Heart left ventricle (tissue), 16 donors: ENCODE measurements around the gene CASP1. TPM values are rescaled to one million over a fixed set of nuclear protein-coding genes. Genes with fewer than 3 reads are reported as not detected.
"Not testable (repeated sequence)": the region's sequence is repeated elsewhere in the genome, so short reads cannot be mapped to it uniquely, and the experiment has no call there.

ENCODE experiments used
- ATAC-seq, 4 donors: fragments of 200-7000 bp; cut with Tn5 transposase; one replicate each; pipeline ENCODE4 v1.9.1; 2020 to 2022; ENCODE audit warnings: moderate library complexity in 4 of 4, mild to moderate bottlenecking in 3 of 4, moderate number of reproducible peaks in 1 of 4
- DNase-seq, 5 donors: peaks; one replicate each; pipeline ENCODE4 v3.0.0-alpha.2; 2020
- H3K27ac ChIP-seq, 12 donors: fragments of 200-600 bp; sonication (generic) in 4 of 12; one replicate each; pipeline versions ENCODE4 v1.5.0 to v1.8.0; 2016 to 2022; ENCODE audit warnings: mild to moderate bottlenecking in 2 of 12
- H3K27me3 ChIP-seq, 9 donors: fragments of 200-600 bp; sonication (generic) in 2 of 9; one replicate each; pipeline versions ENCODE4 v1.5.1 to v1.8.0; 2016 to 2022; ENCODE audit warnings: mild to moderate bottlenecking in 3 of 9
- H3K36me3 ChIP-seq, 9 donors: fragments of 200-600 bp; sonication (generic) in 2 of 9; one replicate each; pipeline versions ENCODE4 v1.5.0 to v1.8.0; 2018 to 2022; ENCODE audit warnings: mild to moderate bottlenecking in 2 of 9
- H3K4me1 ChIP-seq, 12 donors: fragments of 200-600 bp; sonication (generic) in 4 of 12; one replicate each; pipeline versions ENCODE4 v1.5.0 to v1.8.0; 2016 to 2022; ENCODE audit warnings: mild to moderate bottlenecking in 3 of 12
- H3K4me3 ChIP-seq, 12 donors: fragments of 200-600 bp; sonication (generic) in 4 of 12; one replicate each; pipeline versions ENCODE4 v1.5.0 to v1.8.0; 2017 to 2022; ENCODE audit warnings: mild to moderate bottlenecking in 9 of 12, moderate library complexity in 4 of 12
- H3K9me3 ChIP-seq, 12 donors: fragments of 200-600 bp; sonication (generic) in 4 of 12; one replicate each; pipeline versions ENCODE4 v1.5.0 to v1.8.0; 2016 to 2022; ENCODE audit warnings: mild to moderate bottlenecking in 1 of 12
- CTCF ChIP-seq, 12 donors: fragments of 200-600 bp; sonication (generic) in 4 of 12; IDR thresholded peaks; one replicate each; pipeline versions ENCODE4 v1.5.0 to v1.8.0; 2018 to 2022; ENCODE audit warnings: antibody characterized with exemption in 12 of 12, mild to moderate bottlenecking in 5 of 12
- POLR2A ChIP-seq, 2 donors: fragments of 450-650 bp; IDR thresholded peaks; one replicate each; pipeline ENCODE4 v1.6.1; 2017; ENCODE audit warnings: antibody characterized with exemption in 2 of 2, mild to moderate bottlenecking in 2 of 2, moderate library complexity in 2 of 2
- WGBS, 4 donors: extraction: QIAGEN DNeasy Blood & Tissue Kit in 2 of 4; methylation state at CpG; one replicate each; pipeline versions ENCODE4 v1.1.5 to v1.1.7; 2013 to 2018; 5-methylcytosine and 5-hydroxymethylcytosine counted together
- intact Hi-C, 10 donors: fragments of 100-400 bp; cut with DNase I; formaldehyde crosslinking; loops; one replicate each; pipeline versions ENCODE4 v1.11.1 to v1.14.2; 2022
- long read RNA-seq, 3 donors: library from polyadenylated mRNA; unstranded; transcript quantifications; one replicate each; pipeline ENCODE4 v2.0.0, GENCODE V29; 2020 to 2021
- polyA plus RNA-seq, 2 donors: library from polyadenylated mRNA; stranded (reverse); fragments of 200-250 nt; gene quantifications; one replicate each; pipeline ENCODE4 v1.2.3, GENCODE V29; 2013
- total RNA-seq, 9 donors: library from RNA; depleted of rRNA in 2 of 9; stranded (reverse); fragments of >200 nt in 2 of 9; fragmentation: NEBNext Ultra II Directional in 3 of 9; extraction: Animal tissue kit (Norgen Biotek cat#: 25700) in 3 of 9; gene quantifications; one replicate each; pipeline versions ENCODE4 v1.1.0 to v1.2.4, GENCODE V29; 2016 to 2023
- donor health status: ischemic (EF 13 %, LVEDD 7.1; RV severe dilation, severe dysfunction).
- donor health status: healthy with polysubstance abuse.
- donor health status: DM: no; HTN: yes; CAD: no.
- donor health status: DM: no; HTN: no; CAD: no.
- donor health status: ischemic (EF 25% LVEDD 6.9; RV normal size, moderate dysfunction).
- donor health status: ischemic (EF 25% LVEDD 5.7; RV mildly dilated, moderate dysfunction).
- donor health status: healthy.
- donor health status: DM: yes; HTN: yes; CAD: no.
- donor health status: ischemic (EF 35%, LVEDD 5.7; RV mildly dilated, moderate dysfunction).
- donor health status: nonischemic (EF 11% LVEDD 7.7; RV severe dilation, severe dysfunction).
- donor health status: DM: yes; HTN: yes; CAD: no.
- donor health status: PGD.
- donor health status: ischemic (EF 29% LVEDD 5.4; RV normal size, mild dysfunction).
- donor health status: nonischemic (EF 23%, LVEDD 6.1; RV moderate dilation, normal function).

Gene CASP1
- total RNA-seq (10 to 100 TPM in 2 of 9 donors, 1 to 10 TPM in 7; 2.8 to 68.4 (median 7.8) TPM), polyA plus RNA-seq (1 to 10 TPM; 4.8 to 8.6 TPM)
- long read RNA-seq, donor 1, partial matches to known transcripts = 1 of 5 reads
- long read RNA-seq, donor 1, other reads (novel, unspliced or antisense) = 2 of 5 reads
- long read RNA-seq, donor 2, partial matches to known transcripts = 0 of 9 reads
- long read RNA-seq, donor 2, other reads (novel, unspliced or antisense) = 5 of 9 reads
- long read RNA-seq, donor 3, partial matches to known transcripts = 1 of 5 reads
- long read RNA-seq, donor 3, other reads (novel, unspliced or antisense) = 1 of 5 reads

GRCh38 chr11:105034813-105035620, at the start of gene CASP1:
Gene CASP1 (minus strand): TSS chr11:105035144. CDS start chr11:105035113, 31 bp downstream.
- WGBS, 4 donors = 42 to 49% (median 46%) methylated on average over 3 of the region's 3 CpGs
- ATAC-seq (peak; percentile 64 to 90 (median 88)), DNase-seq (peak in 3 of 5 donors; percentile 36 to 54 (median 42))
- intact Hi-C loops = loop anchor here in 2 of 10 donors (10.0 kb wide), 1 partner anchor 70 kb away; the partner anchor contains the start of gene CASP4 (in 2 of the 2)
- Histone ChIP-seq H3K27me3 (no peaks in the 10 kb centered on the region), H3K9me3 (no peaks in the 10 kb centered on the region), H3K4me1 (peaks cover 0 to 63% (median 3%) of the 10 kb centered on the region in 12 donors), H3K4me3 (peak within 1 kb of the TSS; percentile 12 to 66 (median 52)), H3K27ac (peak within 1 kb of the TSS; percentile 52 to 96 (median 68)), H3K36me3 (peaks cover 0 to 20% (median 12%) of the 10 kb centered on the region in 9 donors)
- peak in 1 of 2 donors; percentile 31 for TF ChIP-seq POLR2A (IDR thresholded peaks at IDR 0.05)
- TF ChIP-seq CTCF (IDR thresholded peaks at IDR 0.05) = no peak

DNA sequence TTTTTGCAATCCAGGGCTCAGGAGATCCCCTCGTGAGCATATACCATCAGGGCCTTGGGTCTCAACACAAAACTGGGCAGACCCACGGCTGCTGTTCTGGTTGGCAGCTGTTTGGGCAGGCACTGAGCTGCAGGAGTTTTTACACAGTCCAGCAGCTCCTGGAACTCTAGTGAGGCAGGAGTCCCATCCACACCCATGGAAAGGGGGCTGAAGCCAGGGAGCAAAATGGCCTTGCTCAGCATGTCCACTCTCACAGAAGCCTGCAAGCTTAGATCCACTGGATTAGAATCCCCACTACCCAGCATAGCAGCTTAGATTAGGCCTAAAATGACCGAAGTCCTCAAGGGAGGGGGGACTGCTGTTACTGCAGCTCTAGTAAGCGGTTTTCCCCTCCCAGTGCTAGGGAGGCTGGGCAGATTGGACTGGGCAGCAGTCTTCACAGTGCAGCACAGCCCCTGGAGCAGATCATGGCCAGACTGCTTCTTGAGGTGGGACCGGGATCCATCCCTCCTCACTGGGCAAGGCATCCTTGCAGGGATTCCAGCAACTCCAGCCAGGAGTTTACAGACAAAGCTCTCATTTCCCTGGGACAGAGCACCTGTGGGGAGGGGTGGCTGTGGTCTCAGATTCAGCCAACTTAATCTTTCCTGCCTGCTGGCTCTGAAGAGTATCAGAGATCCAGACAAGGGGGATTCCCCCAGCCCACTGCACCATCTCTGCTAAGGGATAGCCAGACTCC, 46.6 kb upstream of the CASP1 start:
- Histone ChIP-seq H3K36me3 (no peaks in the 10 kb centered on the region), H3K9me3 (peaks cover 0 to 4% (median 0%) of the 10 kb centered on the region in 12 donors), H3K4me1 (peaks cover 0 to 15% (median 0%) of the 10 kb centered on the region in 12 donors), H3K4me3 (no peak overlapping the region), H3K27me3 (no peaks in the 10 kb centered on the region), H3K27ac (peak overlapping the region in 1 of 12 donors; percentile 72)
- intact Hi-C loops = no loop called here
- WGBS, 4 donors = 75 to 93% (median 88%) methylated on average over 2 to 5 of the region's 5 CpGs
- no peak for ATAC-seq
- TF ChIP-seq POLR2A (IDR thresholded peaks at IDR 0.05) = no peak
- TF ChIP-seq CTCF (IDR thresholded peaks at IDR 0.05) = no peak
- DNase-seq = no peak

GRCh38 chr11:105080171-105080906, 45.4 kb upstream of the CASP1 start:
- H3K9me3 ChIP-seq, H3K27me3 ChIP-seq, DNase-seq, H3K36me3 ChIP-seq, intact Hi-C loops: not testable (repeated sequence)
- ATAC-seq = peak in 2 of 4 donors; percentile 39 to 86
- 37 to 48% (median 45%) methylated on average over 6 of the region's 6 CpGs for WGBS, 4 donors
- peak overlapping the region in 7 of 12 donors; percentile 12 to 72 (median 30) for H3K27ac ChIP-seq
- H3K4me1 ChIP-seq = peaks cover 0 to 15% (median 0%) of the 10 kb centered on the region in 12 donors
- peak overlapping the region in 3 of 12 donors; percentile 10 to 20 (median 11) for H3K4me3 ChIP-seq

- no peaks in the 10 kb centered on the region for H3K27me3 ChIP-seq
- ATAC-seq (no peak), DNase-seq (no peak)
- H3K4me1 ChIP-seq = peaks cover 0 to 15% (median 0%) of the 10 kb centered on the region in 12 donors
- no peaks in the 10 kb centered on the region for H3K36me3 ChIP-seq
- WGBS, 4 donors = 97 to 98% (median 98%) methylated on average over 3 of the region's 3 CpGs
- H3K4me3 ChIP-seq = no peak overlapping the region
- peaks cover 0 to under 1% (median 0%) of the 10 kb centered on the region in 12 donors for H3K9me3 ChIP-seq
- no peak for TF ChIP-seq POLR2A (IDR thresholded peaks at IDR 0.05)
- TF ChIP-seq CTCF (IDR thresholded peaks at IDR 0.05) = no peak
- intact Hi-C loops = no loop called here
- H3K27ac ChIP-seq = no peak overlapping the region
Observed at GRCh38 chr11:105078283-105078682, 43.3 kb upstream of the CASP1 start.

DNA sequence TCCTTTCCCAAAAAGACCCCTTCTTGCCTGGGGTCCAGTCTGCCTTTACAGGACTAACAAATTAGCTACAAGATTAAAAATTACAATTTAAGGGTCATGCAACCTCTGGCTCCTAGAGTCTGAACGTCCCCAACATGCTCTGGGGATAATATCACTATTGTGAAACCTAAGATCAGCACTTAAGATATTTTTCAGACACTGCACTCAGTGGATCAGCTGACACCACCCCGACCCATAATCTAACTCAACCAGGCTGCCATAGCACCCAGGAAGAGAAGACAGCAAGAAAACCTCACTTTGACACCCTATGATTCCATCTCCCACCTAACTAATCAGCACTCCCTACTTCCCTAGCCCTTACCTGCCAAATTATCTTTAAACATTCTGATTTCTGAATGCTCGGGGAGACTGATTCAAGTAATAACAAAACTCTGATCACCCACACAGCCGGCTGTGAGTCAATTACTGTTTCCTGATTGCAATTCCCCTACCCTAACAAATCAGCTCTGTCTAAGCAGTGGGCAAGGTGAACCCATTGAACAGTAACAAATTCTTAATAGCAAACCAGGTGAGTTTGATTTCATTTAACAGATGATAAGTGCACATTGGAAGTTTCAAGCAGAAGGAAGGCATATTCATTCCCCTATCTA, 42.3 kb upstream of the CASP1 start:
- H3K4me3 ChIP-seq, H3K36me3 ChIP-seq, H3K27ac ChIP-seq, ATAC-seq, H3K27me3 ChIP-seq, DNase-seq, H3K9me3 ChIP-seq: not testable (repeated sequence)
- intact Hi-C loops = loop anchor here in 1 of 10 donors (2.0 kb wide), 1 partner anchor 30 kb away; no protein-coding TSS in a partner anchor
- WGBS, 4 donors = 82 to 93% (median 86%) methylated on average over 4 of the region's 4 CpGs
- peaks cover 0 to 15% (median 0%) of the 10 kb centered on the region in 12 donors for H3K4me1 ChIP-seq
